ENCODE data around the gene TGM1. TPM values are rescaled to one million over a fixed set of nuclear protein-coding genes. Genes with fewer than 3 reads are reported as not detected.
A peak's percentile ranks its signal among the peaks of the same experiment; 100 is the strongest.
"Not testable (repeated sequence)": the region's sequence is repeated elsewhere in the genome, so short reads cannot be mapped to it uniquely, and the experiment has no call there.

The TGM1 gene
- total and polyA plus RNA-seq, 2 donors (not counting 1 experiment from before 2014, with no cell fraction given) = 0.83 to 1.4 TPM

- Histone ChIP-seq H4K20me1 (ENCODE audit: control insufficient read depth, extremely low read depth, insufficient read depth, low read length) (no peaks in the 10 kb centered on the region), H3K79me2 (ENCODE audit: control insufficient read depth, insufficient read depth, low read length) (no peaks in the 10 kb centered on the region), H2AFZ (ENCODE audit: low read length) (no peak overlapping the region), H3K4me3 (replicated peaks in 1 of 4; ENCODE audit: control extremely low read depth in 1 of 4, insufficient read depth in 1 of 4, low read depth in 3 of 4, low read length in 4 of 4) (no peak overlapping the region), H3K36me3 (ENCODE audit: control insufficient read depth, insufficient read depth, low read length) (no peaks in the 10 kb centered on the region), H3K27me3 (ENCODE audit: control insufficient read depth, insufficient read depth, low read length) (no peaks in the 10 kb centered on the region), H3K27ac (ENCODE audit: insufficient read depth, low read length) (no peak overlapping the region), H3K4me2 (ENCODE audit: extremely low read depth, insufficient read depth, low read length) (no peak overlapping the region), H3K9me3 (ENCODE audit: control insufficient read depth, insufficient read depth, low read depth, low read length) (no peaks in the 10 kb centered on the region), H3K4me1 (ENCODE audit: control insufficient read depth, extremely low read depth, insufficient read depth, low read length) (peaks cover 2% of the 10 kb centered on the region), H3K9ac (ENCODE audit: insufficient read depth, low read length) (no peak overlapping the region)
- TF ChIP-seq, protein P1, sequence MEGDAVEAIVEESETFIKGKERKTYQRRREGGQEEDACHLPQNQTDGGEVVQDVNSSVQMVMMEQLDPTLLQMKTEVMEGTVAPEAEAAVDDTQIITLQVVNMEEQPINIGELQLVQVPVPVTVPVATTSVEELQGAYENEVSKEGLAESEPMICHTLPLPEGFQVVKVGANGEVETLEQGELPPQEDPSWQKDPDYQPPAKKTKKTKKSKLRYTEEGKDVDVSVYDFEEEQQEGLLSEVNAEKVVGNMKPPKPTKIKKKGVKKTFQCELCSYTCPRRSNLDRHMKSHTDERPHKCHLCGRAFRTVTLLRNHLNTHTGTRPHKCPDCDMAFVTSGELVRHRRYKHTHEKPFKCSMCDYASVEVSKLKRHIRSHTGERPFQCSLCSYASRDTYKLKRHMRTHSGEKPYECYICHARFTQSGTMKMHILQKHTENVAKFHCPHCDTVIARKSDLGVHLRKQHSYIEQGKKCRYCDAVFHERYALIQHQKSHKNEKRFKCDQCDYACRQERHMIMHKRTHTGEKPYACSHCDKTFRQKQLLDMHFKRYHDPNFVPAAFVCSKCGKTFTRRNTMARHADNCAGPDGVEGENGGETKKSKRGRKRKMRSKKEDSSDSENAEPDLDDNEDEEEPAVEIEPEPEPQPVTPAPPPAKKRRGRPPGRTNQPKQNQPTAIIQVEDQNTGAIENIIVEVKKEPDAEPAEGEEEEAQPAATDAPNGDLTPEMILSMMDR (conservative IDR thresholded peaks at IDR 0.05 in 1 of 2, IDR thresholded peaks at IDR 0.05 in 1 of 2; ENCODE audit: low read depth in 1 of 2, low read length in 2 of 2) = no peak
- no peak for TF ChIP-seq EZH2 (IDR thresholded peaks at IDR 0.05; ENCODE audit: low read length, missing control alignments)
- no peak for DNase-seq (ENCODE audit: low read depth in 2 of 2)
These were observed 13.6 kb downstream of the TGM1 start for GRCh38 chr14:24249230-24250021.

- peaks cover 5% of the 10 kb centered on the region for H3K4me1 ChIP-seq (ENCODE audit: control insufficient read depth, extremely low read depth, insufficient read depth, low read length)
- H3K36me3 ChIP-seq (ENCODE audit: control insufficient read depth, insufficient read depth, low read length) = no peaks in the 10 kb centered on the region
- H3K4me3 ChIP-seq (replicated peaks in 1 of 4; ENCODE audit: control extremely low read depth in 1 of 4, insufficient read depth in 1 of 4, low read depth in 3 of 4, low read length in 4 of 4) = no peak overlapping the region
- H3K9me3 ChIP-seq (ENCODE audit: control insufficient read depth, insufficient read depth, low read depth, low read length) = no peaks in the 10 kb centered on the region
- no peak for TF ChIP-seq EZH2 (IDR thresholded peaks at IDR 0.05; ENCODE audit: low read length, missing control alignments)
- TF ChIP-seq, protein P1 (conservative IDR thresholded peaks at IDR 0.05 in 1 of 2, IDR thresholded peaks at IDR 0.05 in 1 of 2; ENCODE audit: low read depth in 1 of 2, low read length in 2 of 2) = no peak
- no peak overlapping the region for H3K27ac ChIP-seq (ENCODE audit: insufficient read depth, low read length)
- no peak overlapping the region for H3K9ac ChIP-seq (ENCODE audit: insufficient read depth, low read length)
- DNase-seq (ENCODE audit: low read depth in 2 of 2) = no peak
- no peak overlapping the region for H2AFZ ChIP-seq (ENCODE audit: low read length)
- no peaks in the 10 kb centered on the region for H3K27me3 ChIP-seq (ENCODE audit: control insufficient read depth, insufficient read depth, low read length)
- no peaks in the 10 kb centered on the region for H4K20me1 ChIP-seq (ENCODE audit: control insufficient read depth, extremely low read depth, insufficient read depth, low read length)
- no peak overlapping the region for H3K4me2 ChIP-seq (ENCODE audit: extremely low read depth, insufficient read depth, low read length)
- H3K79me2 ChIP-seq (ENCODE audit: control insufficient read depth, insufficient read depth, low read length) = no peaks in the 10 kb centered on the region
These were observed 15.6 kb downstream of the TGM1 start for GRCh38 chr14:24247422-24247821.

- Histone ChIP-seq H3K27me3 (ENCODE audit: control insufficient read depth, insufficient read depth, low read length) (no peaks in the 10 kb centered on the region), H3K27ac (ENCODE audit: insufficient read depth, low read length) (no peak overlapping the region), H3K4me1 (ENCODE audit: control insufficient read depth, extremely low read depth, insufficient read depth, low read length) (peaks cover 5% of the 10 kb centered on the region), H2AFZ (ENCODE audit: low read length) (peak overlapping the region; percentile 57), H3K36me3 (ENCODE audit: control insufficient read depth, insufficient read depth, low read length) (no peaks in the 10 kb centered on the region), H3K79me2 (ENCODE audit: control insufficient read depth, insufficient read depth, low read length) (peaks cover under 1% of the 10 kb centered on the region), H3K9ac (ENCODE audit: insufficient read depth, low read length) (no peak overlapping the region), H3K9me3 (ENCODE audit: control insufficient read depth, insufficient read depth, low read depth, low read length) (no peaks in the 10 kb centered on the region), H3K4me3 (replicated peaks in 1 of 4; ENCODE audit: control extremely low read depth in 1 of 4, insufficient read depth in 1 of 4, low read depth in 3 of 4, low read length in 4 of 4) (no peak overlapping the region), H3K4me2 (ENCODE audit: extremely low read depth, insufficient read depth, low read length) (peak overlapping the region; percentile 36), H4K20me1 (ENCODE audit: control insufficient read depth, extremely low read depth, insufficient read depth, low read length) (no peaks in the 10 kb centered on the region)
- no peak for DNase-seq (ENCODE audit: low read depth in 2 of 2)
- TF ChIP-seq EZH2 (IDR thresholded peaks at IDR 0.05; ENCODE audit: low read length, missing control alignments) = no peak
- TF ChIP-seq, protein P1 (conservative IDR thresholded peaks at IDR 0.05 in 1 of 2, IDR thresholded peaks at IDR 0.05 in 1 of 2; ENCODE audit: low read depth in 1 of 2, low read length in 2 of 2) = no peak
These were observed 16.2 kb downstream of the TGM1 start for GRCh38 chr14:24246765-24247212.

DNA sequence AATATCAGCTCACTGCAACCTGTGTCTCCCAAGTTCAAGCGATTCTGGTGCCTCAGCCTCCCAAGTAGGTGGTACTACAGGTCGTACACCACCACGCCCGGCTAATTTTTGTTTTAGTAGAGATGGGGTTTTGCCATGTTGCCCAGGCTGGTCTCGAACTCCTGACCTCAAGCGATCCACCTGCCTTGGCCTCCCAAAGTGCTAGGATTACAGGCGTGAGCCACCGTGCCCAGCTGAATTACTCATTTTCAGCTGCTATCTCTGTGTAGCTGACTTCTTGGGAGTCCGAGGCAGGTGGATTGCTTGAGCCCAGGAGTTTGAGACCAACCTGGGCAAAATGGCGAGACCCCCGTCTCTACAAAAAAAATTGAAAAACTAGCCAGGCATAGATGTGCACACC lies 17.6 kb downstream of the TGM1 start:
- not testable (repeated sequence) for H3K4me1 ChIP-seq (ENCODE audit: control insufficient read depth, extremely low read depth, insufficient read depth, low read length); H3K9me3 ChIP-seq (ENCODE audit: control insufficient read depth, insufficient read depth, low read depth, low read length); H4K20me1 ChIP-seq (ENCODE audit: control insufficient read depth, extremely low read depth, insufficient read depth, low read length); H2AFZ ChIP-seq (ENCODE audit: low read length); H3K9ac ChIP-seq (ENCODE audit: insufficient read depth, low read length); H3K27ac ChIP-seq (ENCODE audit: insufficient read depth, low read length); H3K4me2 ChIP-seq (ENCODE audit: extremely low read depth, insufficient read depth, low read length); H3K36me3 ChIP-seq (ENCODE audit: control insufficient read depth, insufficient read depth, low read length); H3K4me3 ChIP-seq (replicated peaks in 1 of 4; ENCODE audit: control extremely low read depth in 1 of 4, insufficient read depth in 1 of 4, low read depth in 3 of 4, low read length in 4 of 4); DNase-seq (ENCODE audit: low read depth in 2 of 2); H3K27me3 ChIP-seq (ENCODE audit: control insufficient read depth, insufficient read depth, low read length)
- H3K79me2 ChIP-seq (ENCODE audit: control insufficient read depth, insufficient read depth, low read length) = peaks cover 13% of the 10 kb centered on the region
